ENCODE results near the gene RANBP3.
"Not testable (repeated sequence)": the region's sequence is repeated elsewhere in the genome, so short reads cannot be mapped to it uniquely, and the experiment has no call there.

RANBP3 gene

DNA sequence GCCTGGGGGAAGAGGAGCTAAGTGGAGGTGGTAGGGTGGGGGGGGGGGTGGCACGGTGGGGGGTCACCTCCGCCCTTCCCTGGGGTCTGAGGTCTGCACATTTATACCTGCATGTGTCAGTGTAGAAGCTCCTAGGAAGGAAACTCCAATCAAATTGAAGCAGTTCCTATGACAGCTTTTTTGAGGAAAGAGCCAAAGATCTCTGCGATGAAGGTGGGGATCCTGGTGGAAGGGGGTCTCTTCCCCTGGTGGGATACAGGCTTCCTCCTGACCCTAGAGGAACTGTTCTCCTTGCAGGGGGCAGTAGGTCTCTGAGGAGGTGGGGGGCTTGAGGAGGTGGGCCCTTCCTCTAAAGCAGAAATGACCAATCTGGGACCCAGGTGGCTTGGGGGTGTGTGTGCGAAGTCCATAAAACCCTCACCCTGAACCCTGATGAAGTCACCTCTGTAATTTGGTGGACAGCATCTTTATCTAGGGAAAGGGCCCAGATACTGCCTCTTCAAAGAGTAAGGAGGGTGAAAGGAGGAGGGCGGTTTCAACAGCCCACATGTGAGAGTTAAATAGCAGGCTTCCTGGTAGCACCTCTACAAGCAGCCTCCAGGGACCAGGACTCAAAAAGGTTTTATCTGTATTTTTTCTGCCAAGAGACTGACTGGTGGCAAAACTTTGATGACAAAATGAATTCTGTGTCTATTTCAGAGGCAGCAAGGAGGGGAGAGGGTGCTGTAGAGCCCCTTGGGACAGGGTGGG is 12.9 kb downstream of the RANBP3 start:
- no peak for DNase-seq (ENCODE audit: low spot score)

DNA sequence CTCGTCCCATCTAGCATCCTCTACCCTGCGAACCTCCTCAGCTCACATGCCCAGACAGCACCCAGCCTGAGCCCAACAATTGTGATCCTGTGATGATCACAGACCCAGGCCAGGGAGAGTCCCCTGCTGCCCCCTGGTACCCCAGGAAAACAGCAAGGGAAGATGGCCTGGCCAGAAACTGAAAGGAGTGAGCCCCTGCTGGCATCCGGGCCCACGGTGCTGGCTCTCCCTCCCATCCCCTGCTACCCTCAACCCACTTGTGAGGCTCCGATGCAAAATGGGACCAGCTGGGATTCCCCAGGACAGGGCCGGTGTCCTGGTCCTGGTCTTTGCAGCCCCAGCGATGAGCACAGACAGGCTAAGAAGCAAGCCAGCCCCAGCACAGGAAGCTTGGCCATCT is 14.1 kb downstream of the RANBP3 start:
- no peak for DNase-seq (ENCODE audit: low spot score)

DNA sequence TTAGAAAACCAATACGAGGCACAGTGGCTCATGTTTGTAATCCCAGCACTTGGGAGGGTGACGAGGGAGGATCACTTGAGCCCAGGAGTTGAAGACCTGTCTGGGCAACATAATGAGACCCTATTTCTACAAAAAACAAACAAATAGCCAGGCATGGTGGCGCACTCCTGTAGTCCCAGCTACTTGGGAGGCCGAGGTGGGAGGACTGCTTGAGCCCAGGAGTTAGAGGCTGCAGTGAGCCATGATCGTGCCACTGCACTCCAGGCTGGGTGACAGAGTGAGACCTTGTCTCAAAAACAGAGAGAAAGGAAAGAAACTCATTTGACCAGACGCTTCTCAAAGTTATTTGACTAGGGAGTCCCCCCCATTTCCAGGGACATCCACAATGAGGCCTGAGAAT is 14.7 kb downstream of the RANBP3 start:
- DNase-seq (ENCODE audit: low spot score) = not testable (repeated sequence)

DNA sequence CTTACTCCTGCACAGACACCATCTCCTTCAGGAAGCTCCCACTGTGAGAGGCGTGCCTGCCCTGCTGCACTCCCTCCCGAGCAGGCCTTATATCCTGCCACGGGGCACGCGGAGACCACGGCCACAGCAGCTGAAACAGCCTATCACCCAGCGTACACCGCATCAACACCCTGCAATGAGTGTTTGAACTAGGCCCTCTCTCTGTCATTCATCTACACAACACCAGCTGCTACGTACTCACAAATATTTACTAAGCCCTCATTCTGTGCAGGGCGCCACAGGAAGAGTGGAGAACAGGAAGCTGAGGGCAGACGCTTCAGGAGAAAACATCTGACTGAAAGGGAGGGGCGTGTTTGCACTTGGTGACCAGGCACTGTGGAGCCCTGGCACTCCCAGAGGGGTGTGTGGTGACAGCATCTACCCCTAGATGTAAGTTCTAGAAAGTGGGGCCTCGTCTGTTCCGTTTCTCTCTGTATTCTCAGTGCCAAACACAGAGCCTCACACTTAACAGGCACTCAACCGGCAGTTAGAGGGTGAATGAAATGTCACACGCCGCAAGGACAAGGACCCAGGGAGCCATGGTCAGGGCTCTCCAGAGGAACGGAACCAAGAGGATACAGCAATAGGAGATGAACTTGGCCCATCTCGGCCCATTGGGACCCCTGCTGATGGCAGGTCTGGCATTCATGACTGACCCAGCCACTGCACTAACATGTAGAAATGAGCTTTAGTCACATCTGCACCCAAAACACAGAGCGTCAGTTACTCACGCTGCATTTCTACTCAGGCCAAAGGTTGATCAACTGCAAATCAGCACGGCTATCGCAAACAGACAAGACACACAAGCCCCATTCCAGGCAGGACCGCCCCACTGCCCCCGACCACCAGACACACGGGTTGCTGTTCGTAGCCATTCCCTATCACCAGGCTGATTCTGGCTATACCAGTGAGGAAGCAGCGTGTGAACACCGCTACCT is 15.7 kb downstream of the RANBP3 start:
- peak; percentile 81 for DNase-seq (ENCODE audit: low spot score)

DNA sequence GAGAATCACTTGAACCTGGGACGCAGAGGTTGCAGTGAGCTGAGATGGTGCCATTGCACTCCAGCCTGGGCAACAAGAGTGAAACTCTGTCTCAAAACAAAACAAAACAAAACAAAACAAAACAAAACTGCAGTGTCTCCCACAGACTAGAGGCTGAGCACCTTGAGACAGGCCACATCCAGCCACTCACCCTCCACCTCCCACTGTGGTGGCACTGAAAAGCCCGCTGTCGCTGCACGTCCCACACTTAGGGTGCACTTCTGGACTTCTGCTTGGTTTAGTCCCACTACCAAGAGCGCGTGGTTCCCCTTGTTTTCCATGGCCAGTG is 16.3 kb downstream of the RANBP3 start:
- not testable (repeated sequence) for DNase-seq (ENCODE audit: low spot score)

DNA sequence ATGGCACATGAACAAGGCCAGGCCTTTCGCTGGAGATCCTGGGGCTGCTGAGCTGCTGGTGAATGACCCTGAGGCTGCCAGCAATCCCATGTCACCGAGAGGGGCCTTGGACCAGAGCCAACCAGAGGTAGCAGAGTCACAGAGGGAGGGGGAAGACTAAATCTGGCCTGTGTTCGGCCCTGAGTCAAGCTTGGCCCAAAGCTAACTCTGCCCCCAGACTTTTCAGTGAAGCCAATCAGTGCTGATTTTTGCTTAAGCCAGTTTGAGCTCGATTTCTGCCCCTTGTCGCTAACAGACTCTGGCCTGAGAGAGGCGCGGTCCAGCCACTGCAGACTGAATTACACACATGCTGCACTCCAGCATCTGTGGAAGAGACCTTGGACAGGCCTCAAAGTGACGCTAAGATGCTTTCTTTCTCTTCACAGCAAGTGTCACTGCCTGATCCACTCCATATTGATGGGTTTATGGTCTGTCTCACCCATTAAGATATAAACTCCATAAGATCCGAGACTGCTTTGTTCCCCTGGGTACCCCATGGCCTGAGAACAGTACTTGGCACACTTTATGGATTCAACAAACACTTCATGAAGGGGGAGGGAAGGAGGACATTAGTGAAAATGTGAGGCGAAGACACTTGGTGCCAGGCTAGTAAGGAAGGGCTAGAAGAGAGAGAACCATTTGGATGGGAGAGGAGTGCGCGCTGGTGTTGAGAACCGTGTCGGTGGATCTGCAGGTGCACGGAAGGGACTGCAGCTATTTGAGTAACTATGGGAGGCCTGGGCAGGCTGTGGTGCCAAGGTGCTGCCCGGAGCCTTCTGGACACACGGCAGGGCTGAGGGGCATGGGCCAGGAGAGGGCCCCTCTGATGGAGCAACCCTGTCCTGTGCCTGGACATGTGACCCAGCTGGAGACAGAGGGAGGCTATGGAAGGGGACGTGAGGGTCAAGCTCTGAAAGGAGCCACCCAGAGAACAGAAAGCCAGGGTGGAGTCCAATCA is 17.6 kb downstream of the RANBP3 start:
- no peak for DNase-seq (ENCODE audit: low spot score)

DNA sequence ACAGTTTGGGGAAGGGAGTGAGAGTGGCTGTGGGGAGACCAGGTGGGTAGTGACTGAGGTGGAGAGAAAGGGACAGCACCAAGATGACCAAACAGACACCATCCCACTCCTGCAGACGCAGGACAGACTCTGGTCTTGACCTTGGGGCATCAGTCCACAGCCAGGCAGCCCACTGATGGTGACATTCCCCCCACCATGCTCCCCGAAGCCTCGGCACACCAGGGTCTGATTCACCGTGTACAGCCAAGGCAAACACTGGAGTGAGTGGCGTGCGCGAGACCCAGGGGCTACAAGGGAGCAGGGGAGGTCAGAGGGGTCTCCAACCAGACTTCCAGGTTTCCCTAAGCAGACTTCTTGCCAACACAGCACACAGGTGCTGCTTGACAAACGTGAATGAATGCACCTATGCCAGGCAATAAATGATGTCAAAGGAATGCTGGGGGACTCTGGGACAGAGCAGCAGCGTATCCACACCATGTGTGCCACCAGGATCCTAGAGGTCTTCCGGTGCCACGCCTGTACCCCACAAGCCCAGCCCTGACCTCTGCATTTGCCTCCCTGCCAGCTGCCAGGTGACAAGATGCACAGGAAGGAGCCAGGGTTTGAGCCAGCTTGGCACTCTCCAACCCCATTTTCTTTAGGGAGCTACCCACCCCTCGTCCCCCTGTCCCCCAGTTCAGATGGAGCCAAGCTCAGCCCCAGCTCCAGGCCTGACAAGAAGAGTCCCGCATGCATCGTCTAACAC is 18.5 kb downstream of the RANBP3 start:
- no peak for DNase-seq (ENCODE audit: low spot score)

DNA sequence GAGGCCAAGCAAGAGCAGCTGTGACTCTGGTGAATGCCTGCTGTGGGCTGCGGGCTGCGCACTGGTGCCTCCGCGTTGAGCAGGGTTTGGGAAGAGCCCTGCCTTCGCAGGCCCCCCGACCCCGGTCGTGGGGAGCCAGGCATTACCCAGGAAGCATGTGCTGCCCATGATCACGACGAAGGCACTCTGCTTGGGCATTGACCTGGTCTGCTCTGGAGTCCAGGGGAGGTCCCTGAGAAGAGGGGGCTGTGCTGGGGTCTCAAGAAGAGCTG is 19.2 kb downstream of the RANBP3 start:
- no peak for DNase-seq (ENCODE audit: low spot score)

DNA sequence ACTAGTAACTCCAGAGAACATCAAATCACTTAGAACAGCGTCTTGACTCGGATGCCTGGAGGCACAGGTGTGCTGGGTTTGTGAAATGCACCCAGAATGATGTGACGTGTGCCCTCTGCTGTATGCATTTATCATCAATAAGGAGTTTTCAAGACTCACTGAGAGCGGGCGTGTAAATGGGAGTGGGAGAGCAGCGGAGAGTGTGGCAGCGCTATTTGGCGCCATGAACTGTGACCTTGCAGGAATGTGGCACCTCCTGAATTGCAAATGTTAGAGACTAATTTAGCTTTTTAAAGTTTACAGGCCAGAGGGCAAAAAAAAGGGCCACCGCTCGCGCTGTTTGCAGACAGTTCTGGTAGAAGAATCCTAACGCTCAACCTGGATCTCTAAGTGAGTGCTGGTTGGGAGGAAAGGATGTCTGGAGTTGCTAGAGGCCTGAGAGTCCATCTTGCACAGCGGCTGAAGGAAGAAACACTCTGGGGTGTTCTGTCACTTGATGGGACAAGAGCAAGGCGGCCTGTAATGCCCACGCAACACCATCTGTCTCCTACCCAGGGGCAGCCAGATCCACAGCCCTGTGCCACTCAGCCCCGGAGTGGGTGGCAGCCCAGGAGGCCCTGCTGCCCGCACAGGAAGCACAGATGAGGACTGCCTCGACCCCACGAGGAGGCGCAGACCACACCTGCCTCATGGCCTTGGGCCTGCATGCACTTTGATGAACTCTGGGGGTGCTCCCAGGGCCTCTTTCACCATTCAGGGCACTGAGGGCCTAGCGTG is 19.7 kb downstream of the RANBP3 start:
- DNase-seq (ENCODE audit: low spot score) = no peak

DNA sequence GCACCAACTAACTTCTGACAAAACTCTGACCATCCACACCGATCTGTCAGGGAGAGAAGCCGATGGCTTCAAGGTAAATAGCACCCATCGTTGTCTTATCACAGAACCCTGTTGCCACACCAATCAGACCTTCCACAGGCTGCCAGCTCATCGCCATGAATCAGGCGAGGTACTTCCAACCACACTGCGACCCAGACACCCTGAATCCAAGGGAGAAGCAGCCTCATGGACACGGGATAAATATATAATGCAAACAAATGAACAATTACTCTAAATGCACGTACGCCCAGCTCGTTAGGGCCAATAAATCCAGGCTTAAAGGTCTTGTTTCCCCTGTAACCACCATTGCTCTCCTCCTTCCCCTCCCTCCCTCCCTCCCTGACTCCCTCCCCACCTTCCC is 20.8 kb downstream of the RANBP3 start:
- DNase-seq (ENCODE audit: low spot score) = no peak

DNA sequence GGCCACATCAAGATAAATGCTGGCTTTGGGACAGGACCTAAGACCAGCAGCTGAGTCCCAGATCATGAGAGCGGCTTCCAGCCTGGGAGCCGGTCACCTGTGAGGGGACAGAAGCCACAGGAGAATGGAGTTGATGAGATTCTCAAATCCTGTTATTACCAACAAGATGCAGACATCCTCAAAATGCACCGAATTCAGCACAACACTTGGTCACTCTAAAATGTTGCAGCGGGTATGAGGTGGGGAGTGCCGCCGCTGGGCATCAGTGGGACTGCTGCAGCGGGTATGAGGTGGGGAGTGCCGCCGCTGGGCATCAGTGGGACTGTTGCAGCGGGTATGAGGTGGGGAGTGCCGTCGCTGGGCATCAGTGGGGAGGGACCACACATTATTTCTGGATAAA is 21.2 kb downstream of the RANBP3 start:
- DNase-seq (ENCODE audit: low spot score) = no peak

DNA sequence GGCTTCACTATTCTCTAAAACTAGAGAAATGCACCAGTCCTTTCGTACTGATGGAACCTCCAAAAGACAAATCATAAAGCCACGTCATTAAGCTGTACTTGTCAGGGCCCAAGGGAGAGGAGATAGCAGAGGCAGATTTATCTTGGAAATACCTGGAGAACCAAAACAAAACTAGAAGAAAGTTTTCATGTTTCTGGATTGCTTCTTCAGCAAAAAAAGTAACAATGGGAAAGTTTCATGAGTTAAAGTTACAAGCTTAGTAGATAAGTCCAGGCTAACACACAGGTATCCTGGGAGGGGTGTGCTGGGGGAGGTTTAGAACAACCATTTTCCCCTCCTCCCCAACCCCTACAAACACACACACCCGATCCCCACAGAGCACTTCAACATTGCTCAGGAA is 21.6 kb downstream of the RANBP3 start:
- DNase-seq (ENCODE audit: low spot score) = no peak

DNA sequence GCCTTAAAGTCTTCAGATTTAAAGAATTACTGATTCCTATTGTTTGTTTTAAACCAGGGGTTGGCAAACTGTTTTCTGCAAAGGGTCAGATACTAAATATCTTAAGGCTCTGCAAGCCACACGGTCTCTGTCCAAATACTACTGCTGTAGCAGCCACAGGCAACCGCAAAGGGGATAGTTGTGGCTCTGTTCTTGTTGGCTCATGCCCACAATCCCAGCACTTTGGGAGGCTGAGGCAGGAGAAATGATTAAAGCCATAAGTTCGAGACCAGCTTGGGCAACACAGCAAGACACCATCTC is 22.4 kb downstream of the RANBP3 start:
- DNase-seq (ENCODE audit: low spot score) = peak; percentile 49

DNA sequence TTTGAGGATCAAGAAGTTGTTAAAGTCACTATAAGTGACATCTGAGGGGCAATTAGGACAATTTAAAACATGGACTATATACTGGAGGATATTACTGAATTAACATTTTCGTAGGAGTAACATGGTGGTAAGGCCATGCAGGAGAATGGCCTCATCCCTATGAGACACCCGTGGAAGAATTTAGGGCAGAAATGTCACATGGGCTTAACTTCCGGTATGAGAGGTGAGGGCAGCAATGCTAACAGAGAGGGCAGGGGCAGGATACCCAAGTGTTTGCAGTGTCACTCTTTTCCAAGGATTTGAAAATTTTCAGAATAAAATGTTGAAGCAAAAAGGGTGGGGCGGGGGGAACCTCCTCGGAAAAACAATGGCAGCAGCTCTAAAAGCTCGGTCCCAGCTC is 23.6 kb downstream of the RANBP3 start:
- peak; percentile 61 for DNase-seq (ENCODE audit: low spot score)

DNA sequence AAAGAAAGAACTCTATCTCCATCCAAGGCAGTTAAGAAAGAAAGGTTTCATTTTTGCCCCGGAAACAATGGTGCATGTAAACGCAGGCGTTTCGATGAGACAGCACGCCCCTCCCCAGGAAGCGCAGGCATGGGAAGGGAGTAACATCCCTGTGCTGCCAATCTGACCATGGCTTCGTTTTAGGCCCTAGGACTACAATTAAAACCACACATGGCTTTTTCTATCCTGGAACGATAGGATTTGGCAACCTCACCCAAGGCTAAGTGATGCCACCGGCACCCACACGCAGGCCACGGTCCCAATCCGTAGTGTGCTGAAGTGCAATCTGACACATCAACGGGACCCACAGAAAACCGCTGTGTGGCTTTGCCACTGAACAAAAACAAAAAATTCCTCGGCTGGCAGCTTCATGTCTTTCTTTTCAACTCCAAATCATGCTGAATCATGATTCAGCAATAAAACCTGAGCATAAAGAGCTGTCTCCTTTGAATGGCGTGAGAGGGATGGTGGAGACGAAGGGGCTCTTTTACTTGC is 24.2 kb downstream of the RANBP3 start:
- DNase-seq (ENCODE audit: low spot score) = peak; percentile 61

DNA sequence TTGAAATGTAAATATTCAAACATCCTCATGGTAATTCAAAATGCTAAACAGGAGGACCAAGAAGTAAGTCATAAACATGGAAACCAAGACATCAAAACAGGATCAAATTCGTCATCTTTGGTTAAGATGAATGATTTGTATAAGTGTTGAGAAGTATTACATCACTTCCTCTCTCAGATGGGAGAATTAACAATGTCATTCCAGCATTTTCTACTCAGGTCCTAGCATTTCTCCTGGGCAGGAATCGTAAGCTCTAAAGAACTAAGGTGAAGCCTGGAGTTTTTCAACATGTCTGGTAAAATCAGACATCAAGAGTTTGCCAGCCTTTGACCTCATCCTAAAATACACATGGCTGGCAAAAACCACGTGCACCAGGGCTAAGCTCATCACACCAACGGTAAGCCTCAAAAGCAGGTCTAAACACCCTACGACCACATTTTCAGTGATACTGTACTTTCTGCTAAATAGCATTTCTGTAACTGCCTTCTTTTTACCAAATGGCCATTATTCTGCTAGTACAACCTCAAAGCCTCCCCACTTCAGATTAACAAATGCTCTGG is 24.8 kb downstream of the RANBP3 start:
- no peak for DNase-seq (ENCODE audit: low spot score)

DNA sequence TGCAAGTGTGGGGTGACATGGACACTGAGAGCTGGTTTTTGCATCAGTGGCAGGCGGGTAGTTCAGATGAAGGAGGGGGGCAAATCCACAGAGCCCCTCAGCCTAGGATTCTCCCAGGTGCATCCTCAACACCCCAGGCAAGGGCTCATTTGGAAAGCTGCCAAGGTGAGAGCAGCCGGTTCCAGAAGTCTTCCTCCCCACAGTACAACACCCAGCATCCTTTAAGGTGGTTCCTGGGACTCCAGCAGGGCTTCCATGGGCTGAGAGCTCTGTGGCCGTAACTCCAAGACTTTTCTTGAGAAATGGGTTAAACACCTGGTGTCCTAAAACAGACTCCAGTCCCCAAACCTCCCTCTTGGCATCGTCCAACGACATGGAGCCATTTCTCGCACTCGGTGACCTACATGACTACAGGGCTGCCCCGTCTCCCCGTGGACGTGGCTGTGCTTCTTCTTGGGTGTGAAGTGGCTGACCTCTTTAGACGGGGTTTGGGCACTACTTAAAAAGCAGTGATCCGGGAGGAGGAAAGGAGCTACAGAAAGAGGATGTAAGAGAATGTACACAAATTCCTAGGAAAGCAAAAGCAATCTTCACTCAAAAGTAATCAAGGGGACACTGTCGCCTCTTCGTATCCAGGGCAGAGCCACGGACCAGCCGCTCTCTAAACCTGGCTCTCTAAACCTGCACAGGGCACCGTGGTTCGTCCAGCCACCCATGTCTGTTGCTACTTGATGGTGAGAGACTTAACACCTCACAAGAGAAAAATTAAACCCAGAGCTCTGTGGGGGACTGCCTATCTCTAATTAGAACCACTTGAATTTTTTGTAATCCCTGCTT is 25.5 kb downstream of the RANBP3 start:
- DNase-seq (ENCODE audit: low spot score) = no peak

DNA sequence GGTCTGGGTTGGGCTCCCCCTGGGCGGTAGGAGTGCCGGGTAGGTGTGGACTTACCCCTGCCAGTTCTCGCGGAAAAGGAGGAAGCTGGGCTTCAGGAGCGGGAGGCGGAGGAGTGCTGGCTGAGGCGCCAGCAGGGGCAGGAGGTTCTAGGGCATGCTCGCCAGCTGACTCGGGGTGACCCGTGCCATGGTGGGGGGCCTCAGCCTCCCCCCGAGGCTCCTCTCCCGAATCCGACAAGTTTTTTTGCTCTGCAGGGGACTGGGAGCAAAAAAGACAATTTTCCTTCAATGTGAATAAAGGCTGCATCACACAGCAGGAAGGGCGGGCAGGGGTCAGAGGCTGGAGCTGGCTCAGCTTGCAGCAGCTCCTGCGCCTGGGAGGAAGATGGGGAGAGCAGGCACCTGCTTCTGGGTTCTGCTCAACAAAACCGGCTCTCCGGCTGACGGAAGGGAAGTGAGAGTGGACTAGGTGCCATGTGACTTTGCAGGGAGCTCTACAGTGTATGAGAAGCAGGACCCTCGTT is 26.5 kb downstream of the RANBP3 start:
- no peak for DNase-seq (ENCODE audit: low spot score)

DNA sequence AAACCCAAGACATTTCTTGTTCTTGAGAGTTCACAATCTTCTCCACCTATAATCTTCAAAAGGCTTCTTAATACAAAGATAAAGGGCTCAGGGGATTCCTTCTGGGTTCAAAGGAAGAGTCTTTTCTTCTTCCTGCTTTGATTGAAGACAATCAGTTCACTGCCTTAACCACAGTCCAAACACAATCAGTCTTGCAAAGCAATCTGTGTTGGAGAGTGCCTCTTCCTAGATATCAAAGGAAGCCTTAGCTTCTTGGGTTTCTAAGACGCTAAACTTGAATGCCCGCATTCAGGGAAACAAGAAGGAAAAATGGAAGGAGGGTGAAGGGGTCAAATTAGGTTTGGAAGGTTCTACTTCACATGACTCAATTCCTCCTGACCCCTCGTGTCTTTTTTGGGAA is 27.2 kb downstream of the RANBP3 start:
- DNase-seq (ENCODE audit: low spot score) = no peak

All from AG20443 (cell line).